Cerebellar cortex (tissue), 1 donor: ENCODE results near the gene UBP1.
"Not testable (repeated sequence)": the region's sequence is repeated elsewhere in the genome, so short reads cannot be mapped to it uniquely, and the experiment has no call there.

Experiments
- DNase-seq: peaks from one replicate; pipeline ENCODE4 v3.0.0-alpha.2; 2015; ENCODE audit warnings: low spot score

Gene UBP1

GRCh38 chr3:33433843-33434242, 6.4 kb downstream of the UBP1 start:
- no peak for DNase-seq

- DNase-seq: no peak
Observed at GRCh38 chr3:33430571-33430970, 9.6 kb downstream of the UBP1 start.

DNA sequence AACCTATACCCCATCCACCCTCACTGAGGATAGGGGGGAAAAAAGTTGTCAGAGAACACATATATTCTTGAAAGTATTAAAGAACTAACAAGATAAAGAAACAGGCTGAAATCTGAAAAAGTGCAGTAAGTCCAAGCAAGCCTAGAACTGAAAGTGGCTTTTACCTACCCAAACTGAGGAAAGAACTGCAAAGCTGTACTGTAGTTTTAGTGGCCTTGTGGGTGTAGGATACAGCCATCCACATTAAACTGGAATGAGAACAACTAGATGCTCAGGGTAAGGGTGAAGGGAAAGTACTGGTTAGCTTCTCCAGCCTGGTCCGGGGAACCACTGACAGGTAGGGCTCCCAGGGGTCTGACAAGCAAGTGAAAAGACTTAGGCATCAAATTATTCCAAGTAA, 10.1 kb downstream of the UBP1 start:
- DNase-seq: no peak

GRCh38 chr3:33429306-33429705, 10.9 kb downstream of the UBP1 start:
- not testable (repeated sequence) for DNase-seq

GRCh38 chr3:33428734-33429133, 11.5 kb downstream of the UBP1 start:
- no peak for DNase-seq

GRCh38 chr3:33426630-33427317, 13.4 kb downstream of the UBP1 start:
- no peak for DNase-seq

GRCh38 chr3:33426068-33426467, 14.1 kb downstream of the UBP1 start:
- peak; percentile 90 for DNase-seq

DNA sequence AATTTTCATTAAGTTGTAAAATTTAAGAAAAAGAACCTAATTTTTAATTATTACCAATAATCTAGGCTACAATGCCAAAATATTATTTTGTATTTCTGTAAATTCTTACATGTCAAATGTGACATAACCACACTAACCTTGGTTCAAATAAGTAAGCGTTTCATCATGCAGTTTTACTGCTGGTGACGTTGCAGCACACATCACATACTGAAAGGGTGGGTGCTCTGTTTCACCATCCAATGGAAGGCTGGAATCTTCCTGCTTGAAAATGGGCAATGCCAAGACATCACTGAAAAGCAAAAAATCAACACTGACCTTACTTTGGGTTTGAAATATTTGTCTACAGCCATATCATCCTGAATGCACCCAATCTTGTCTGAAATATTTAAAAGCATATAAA, 14.8 kb downstream of the UBP1 start:
- peak; percentile 39 for DNase-seq

DNA sequence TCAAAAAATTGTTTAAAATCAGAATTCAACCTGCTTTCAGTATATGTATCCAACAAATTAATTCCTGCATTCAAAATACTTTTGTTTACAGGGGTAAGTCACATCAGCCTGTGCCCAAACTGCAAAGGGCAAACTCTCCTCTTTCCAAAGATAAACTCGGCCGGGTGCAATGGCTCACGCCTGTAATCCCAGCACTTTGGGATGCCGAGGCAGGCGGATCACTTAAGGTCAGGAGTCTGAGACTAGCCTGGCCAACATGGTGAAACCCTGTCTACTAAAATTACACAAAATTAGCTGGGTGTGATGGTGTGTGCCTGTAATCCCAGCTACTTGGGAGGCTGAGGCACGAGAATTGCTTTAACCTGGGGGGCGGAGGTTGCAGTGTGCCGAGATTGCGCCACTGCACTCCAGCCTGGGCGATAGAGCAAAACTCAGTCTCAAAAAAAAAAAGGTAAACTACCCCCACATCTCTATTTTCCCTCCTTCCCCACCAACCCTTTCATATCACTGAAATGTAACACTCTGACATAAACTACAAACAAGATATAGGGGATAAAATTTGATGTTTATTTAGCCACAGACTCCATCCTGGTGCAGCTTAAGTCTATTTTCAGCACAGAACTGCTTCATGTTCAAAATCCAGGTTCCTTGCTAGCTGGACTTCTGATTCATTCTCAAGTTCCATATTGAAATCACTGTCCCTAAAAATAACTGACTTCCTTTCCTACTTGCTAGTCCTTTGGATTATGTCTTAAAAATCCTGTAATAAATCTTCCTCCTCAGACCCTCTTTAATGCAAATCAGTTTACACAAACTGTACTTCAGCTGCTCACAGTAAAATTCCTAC, 15.4 kb downstream of the UBP1 start:
- DNase-seq: no peak

DNA sequence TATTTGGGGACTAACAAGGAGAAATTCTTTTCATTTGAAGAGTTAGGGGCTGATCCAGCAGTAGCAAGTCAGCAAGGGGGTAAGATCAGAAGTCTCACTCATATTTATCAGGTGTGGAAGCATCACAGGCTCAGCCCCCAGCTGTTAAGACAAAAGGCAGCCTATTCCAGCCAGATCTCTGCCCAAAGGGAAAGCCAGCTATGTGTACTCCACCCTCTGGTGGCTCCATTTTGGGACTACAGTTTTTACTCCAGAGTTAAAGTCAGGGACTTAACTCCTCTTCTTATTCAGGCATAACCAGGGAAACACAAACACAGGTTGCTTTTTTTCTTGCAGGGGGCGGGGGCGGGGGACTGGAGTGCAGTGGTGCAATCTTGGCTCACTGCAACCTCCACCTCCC, 19.2 kb downstream of the UBP1 start:
- no peak for DNase-seq

GRCh38 chr3:33419948-33420347, 20.3 kb downstream of the UBP1 start:
- DNase-seq: no peak

DNA sequence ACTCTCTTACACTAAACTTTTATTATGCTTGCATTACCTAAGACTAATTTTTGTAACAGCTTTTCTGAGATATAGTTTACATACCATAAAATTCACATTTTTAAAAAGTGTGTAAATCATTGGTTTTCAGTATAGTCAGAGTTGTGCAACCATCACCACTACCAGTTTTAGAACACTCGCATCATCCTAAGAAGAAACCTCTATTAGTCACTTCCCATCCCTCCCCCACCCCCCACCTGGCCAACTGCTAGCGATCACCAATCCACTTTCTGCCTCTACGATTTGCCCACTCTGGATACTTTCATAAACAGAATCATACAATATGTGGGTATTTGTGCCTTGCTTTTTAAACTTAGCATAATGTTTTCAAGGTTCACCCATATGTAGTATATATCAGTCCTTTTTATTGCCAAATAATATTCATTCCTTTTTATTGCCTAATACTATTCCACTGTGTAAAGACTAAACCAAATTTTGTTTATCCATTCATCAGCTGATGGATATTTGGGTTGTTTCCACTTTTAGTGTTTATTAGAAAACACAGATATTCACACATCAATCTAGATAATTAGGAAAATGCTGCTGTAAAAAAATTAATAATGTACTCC, 23.0 kb downstream of the UBP1 start:
- DNase-seq: no peak

DNA sequence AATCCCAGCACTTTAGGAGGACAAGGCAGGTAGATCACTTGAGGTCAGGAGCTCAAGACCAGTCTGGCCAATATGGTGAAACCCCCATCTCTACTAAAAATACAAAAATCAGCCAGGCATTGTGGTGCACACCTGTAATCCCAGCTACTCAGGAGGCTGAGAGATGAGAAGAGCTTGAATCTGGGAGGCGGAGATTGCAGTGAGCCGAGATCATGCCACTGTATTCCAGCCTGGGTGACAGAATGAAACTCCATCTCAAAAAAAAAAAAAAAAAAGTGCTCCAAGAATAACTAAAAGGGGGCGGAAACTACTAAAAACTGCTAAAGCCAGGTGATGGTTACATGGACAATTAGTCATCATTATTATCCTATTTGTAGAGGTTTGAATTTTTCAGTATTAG, 29.4 kb downstream of the UBP1 start:
- DNase-seq: not testable (repeated sequence)

DNA sequence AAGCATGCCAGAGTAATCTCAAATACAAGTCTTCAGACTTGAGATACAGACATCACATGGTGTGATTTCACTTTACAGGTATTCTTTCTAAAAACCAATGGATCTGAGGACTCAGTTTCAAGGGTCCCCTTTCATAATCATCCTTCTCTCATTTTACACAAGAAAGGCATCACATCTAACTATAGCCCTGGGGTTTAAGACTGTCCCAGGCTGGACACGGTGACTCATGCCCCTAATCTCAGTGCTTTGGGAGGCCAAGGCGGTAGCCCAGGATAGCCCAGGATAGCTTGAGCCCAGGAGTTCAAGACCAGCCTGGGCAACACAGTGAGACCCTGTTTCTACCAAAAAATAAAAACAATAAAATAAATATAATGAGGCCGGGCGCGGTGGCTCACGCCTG, 36.4 kb downstream of the UBP1 start:
- DNase-seq: no peak

- DNase-seq: no peak
Observed at GRCh38 chr3:33402936-33403335, 37.3 kb downstream of the UBP1 start.

- no peak for DNase-seq
Observed at GRCh38 chr3:33401781-33402180, 38.4 kb downstream of the UBP1 start.

GRCh38 chr3:33398410-33398809, 41.8 kb downstream of the UBP1 start:
- no peak for DNase-seq

DNA sequence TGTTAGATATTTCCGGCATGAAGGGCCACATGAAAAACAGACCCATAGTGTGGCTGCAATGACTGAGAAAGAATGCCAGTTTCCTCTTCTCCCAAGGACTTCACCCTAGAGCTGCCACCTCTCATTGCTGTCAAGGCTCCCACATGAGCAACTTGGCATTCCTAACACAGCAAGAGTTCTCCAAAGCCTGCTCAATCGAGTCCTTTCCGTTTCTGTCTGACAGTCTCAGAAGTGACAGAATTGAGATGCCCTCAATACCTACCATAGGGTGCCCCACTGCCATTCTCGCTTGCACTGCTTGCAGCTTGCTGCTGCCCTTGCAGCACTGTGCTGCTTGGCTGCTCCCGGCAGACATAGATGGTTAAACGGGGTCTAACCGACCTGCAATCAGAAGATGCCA, 44.3 kb downstream of the UBP1 start:
- DNase-seq: peak; percentile 37

- DNase-seq: no peak
Observed at GRCh38 chr3:33394403-33395054, 45.7 kb downstream of the UBP1 start.

- DNase-seq: no peak
Observed at GRCh38 chr3:33392703-33393125, 47.5 kb downstream of the UBP1 start.

DNA sequence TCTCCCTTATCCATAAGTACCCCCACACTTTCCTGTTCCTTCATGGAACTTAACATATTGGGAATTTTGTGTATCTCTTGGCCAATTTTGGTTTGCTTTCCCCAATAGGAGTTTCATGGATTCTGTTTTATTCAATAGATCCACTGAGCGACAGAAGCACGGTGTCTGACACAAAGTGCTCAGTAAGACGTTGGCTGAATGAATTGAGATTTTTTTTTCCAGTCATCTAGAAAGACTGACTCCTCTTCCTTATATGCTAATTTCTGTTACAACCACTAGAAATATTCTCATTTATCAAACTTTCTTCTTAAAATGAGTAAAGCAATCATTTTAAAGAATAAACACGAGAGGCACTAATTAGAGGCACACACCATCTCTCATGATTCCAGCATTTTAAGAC, 48.1 kb downstream of the UBP1 start:
- no peak for DNase-seq

- no peak for DNase-seq
Observed at GRCh38 chr3:33391255-33391995, 48.8 kb downstream of the UBP1 start.
